GM18951 (cell line): ENCODE data around the gene SYT15.
"Not testable (repeated sequence)": the region's sequence is repeated elsewhere in the genome, so short reads cannot be mapped to it uniquely, and the experiment has no call there.

Experiments
- POLR2A ChIP-seq: IDR thresholded peaks from 4 replicates; pipeline ENCODE4 v1.6.1; 2011; ENCODE audit warnings: mild to moderate bottlenecking; ENCODE audit not compliant: insufficient read length, insufficient read depth; ENCODE audit errors: extremely low read depth
- in situ Hi-C: fragments of 300-500 bp; cut with MboI; formaldehyde crosslinking; loops from one replicate; pipeline ENCODE4 v1.12.0; 2022; ENCODE audit warnings: low sequenced_read_pairs, mixed read lengths, inconsistent platforms; ENCODE audit not compliant: unreplicated experiment

The SYT15 gene

DNA sequence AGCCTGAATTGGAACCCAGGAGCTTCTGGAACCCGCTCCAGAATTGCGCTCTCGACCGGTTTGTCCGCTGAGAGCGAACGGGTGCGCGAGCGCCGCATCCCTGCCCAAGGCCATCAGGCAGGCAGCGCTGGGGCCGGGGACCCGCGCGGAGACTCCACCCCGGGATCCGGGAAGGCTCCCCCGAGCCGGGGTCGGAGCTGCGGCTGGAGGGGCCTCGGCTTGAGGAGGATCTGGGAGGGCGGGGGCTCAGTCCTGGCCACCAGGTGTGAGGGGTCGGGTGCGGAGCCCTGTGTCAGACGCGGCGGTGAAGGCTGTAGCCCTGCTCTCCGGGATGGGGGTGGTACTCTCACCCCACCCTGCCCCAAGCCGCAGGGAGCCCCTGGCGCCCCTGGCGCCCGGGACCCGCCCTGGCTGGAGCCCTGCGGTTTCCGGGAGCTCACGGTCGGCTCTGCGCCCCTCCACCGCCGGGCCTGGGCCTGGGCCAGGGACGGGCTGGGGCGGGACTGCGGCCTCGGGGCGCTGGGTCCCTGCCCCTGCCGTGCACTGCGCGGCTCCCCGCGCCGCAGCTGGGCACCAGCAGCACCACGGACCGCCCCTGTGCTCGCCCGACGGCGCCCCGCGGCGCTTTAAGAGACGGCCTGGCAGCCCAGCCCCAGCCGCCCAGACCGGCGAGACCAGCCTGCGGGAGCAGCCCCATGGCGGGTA lies at the start of gene SYT15:
Gene SYT15, plus strand, starts transcription at position 655 of the 705 bp plus-strand sequence. Its CDS starts 41 bp downstream, at position 696.
- in situ Hi-C loops, result not testable (repeated sequence)

DNA sequence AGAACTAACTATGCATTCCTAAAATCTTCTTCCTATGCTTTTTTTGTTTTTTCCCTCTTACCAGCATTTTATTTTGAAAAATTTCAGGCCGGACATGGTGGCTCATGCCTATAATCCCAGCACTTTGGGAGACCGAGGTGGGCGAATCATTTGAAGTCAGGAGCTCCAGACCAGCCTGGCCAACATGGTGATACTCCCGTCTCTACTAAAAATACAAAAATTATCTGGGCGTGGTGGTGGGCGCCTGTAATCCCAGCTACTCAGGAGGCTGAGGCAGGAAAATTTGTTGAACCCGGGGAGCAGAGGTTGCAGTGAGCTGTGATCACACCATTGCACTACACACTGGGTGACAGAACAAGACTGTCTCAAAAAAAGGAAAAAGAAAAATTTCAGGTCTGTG lies 49.2 kb upstream of the SYT15 start:
- in situ Hi-C loops, result not testable (repeated sequence)

DNA sequence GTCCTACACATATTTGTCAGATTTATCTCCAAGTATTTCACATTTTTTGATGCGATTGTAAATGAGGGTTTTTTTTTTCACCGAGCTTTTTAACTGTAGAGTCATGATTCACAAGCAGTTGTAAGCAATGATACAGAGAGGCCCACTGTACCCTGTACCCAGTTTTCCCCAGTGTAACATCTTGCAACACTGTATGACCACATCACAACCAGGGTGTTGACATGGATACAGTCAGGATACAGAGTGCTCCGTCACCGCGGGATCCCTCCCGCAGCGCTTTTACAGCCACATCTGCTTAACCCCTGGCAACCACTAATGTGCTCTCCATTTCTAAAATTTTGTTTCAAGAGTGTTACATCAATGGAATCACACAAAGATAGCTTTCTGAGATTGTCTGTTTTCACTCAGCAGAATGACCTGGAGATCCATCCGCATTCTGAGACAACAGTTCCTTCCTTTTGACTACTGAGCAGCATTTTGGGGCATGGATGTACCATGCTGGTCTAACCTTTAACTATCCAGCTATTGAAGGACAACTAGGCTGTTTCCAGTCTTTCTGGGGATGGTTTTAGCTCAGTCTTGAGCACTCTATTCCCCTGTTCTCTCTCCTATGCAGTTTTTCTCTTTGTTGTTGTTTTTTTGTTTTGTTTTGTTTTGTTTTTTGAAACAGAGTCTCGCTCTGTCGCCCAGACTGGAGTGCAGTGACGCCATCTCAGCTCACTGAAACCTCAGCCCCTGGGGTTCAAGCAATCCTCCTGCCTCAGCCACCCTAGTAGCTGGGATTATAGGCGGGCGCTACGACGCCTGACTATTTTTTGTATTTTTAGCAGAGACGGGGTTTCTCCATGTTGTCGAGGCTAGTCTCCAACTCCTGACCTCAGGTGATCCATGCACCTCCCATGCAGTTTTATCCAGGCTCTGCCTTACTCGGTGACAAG lies 48.4 kb upstream of the SYT15 start:
- in situ Hi-C loops, result no loop called here
- no peak for TF ChIP-seq POLR2A

DNA sequence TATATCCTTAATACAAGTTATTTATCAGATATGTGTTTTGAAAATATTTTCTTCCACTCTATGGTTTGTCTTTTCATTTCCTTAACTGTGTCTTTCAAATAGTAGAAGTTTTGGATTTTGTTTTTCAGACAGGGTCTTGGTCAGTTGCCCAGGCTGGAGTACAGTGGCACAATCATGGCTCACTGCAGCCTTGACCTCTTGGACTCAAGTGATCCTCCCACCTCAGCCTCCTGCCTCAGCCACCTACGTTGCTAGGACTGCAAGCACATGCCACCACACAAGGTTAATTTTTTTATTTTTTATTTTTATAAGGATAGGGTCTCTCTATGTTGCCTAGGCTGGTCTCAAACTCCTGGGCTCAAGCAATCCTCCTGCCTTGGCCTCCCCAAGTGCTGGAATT lies 46.7 kb upstream of the SYT15 start:
- in situ Hi-C loops, result not testable (repeated sequence)

DNA sequence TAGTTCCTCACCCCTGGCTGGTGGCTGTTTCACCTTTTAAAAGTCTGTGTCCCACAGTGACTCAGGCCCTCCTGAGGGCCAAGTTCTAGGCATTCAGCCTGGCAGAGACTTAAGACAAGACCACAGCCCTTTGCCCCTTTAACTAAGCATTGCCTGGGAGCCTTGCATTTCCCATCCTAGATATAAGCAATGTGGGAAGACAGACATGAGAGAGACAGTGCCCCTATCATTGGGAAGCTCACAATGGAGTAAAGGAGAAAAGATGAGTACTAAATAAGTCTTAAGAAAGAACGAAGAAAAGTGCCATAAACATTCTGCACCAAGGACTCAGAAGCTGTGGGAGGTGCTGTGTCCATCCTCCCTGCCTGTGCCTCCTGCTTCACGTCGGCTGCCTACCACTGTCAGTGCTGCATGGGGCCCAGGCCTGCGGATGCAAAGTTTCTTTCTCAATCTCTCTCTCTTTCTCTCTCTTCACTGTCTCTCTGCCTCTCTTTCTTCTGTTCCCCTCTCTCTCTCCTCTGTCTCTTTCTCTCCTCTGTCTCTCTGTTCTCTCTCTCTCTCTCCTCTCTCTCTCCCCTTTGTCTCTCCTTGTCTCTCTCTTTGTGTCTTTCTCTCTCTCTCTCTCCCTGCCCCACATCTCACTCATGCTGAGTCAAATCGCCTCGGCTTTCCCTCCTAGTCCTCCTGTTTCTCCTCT lies 44.0 kb upstream of the SYT15 start:
- in situ Hi-C loops, result no loop called here
- no peak for TF ChIP-seq POLR2A

DNA sequence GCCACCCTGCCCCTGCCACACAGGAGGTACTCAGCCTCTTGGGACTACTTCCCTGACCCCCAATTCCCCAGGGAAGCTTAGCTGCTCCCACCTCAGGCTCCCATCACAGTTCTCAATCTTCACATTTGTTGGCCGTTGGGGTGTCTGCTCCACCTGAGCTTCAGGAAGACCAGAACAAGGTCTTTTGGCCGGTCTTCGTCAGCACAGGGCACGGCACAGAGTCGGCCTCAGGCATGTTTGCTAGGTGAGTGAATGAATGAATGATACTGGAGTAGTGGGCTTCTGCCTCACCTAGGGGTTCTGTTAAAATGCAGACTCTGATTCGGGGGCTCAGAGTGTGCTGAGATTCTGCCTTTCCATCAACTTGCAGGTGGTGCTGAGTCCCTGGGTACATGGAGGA lies 42.8 kb upstream of the SYT15 start:
- in situ Hi-C loops, result no loop called here
- no peak for TF ChIP-seq POLR2A

DNA sequence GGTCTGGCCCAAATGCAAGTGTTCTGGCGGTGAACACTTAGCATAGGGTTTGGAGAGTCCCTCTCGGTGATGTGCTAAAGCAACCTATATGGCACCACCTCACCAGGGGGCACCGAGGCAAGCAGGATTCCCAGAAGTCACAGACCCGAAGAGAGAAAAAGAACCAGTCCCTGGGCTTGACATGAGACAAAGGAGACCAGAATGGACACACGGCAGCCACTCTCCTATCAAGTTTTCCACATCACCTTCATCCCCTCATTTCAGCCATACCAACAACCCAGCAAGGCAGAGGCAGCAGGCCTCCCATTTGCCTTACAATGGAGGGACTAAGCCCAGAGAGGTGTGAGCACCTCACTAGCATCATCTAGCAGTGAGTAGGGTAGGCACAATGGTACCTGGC lies 42.1 kb upstream of the SYT15 start:
- in situ Hi-C loops, result no loop called here
- no peak for TF ChIP-seq POLR2A

DNA sequence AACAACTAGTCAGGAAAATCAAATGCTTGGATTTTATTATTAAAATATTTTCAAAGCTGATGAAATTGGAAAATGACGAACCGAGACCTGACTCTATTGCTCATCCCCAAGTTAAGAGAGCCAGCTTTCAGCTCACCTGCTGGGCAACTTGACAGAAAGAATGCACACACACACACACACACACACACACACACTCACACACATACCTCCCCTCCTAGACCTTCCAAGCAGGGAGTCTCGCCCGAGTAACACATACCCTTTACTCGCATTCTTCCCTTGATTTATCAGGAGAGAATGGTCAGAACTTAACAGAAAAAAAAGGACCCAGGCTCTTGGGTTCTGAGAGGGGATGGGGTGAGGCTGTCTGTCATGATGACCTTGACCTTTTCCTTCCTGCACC lies 41.6 kb upstream of the SYT15 start:
- in situ Hi-C loops, result no loop called here
- TF ChIP-seq POLR2A, result no peak

DNA sequence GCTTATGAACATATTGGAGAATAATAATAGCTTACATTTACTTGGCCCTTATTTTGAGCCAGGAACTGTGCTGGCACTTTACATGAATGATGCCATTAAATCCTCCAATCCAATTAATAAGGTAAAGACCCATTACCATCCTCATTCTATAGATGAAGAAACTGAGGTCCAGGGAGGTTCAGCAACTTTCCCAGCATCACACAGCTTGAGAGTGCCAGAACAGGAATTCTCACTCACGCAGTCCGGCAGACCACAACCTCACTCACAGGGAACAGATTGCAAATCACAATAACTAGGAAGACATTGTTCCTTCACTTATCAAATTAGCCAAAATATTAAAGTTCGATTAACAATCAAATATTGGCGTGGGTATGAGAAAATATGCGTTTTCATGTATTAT lies 40.8 kb upstream of the SYT15 start:
- no peak for TF ChIP-seq POLR2A
- in situ Hi-C loops, result no loop called here

DNA sequence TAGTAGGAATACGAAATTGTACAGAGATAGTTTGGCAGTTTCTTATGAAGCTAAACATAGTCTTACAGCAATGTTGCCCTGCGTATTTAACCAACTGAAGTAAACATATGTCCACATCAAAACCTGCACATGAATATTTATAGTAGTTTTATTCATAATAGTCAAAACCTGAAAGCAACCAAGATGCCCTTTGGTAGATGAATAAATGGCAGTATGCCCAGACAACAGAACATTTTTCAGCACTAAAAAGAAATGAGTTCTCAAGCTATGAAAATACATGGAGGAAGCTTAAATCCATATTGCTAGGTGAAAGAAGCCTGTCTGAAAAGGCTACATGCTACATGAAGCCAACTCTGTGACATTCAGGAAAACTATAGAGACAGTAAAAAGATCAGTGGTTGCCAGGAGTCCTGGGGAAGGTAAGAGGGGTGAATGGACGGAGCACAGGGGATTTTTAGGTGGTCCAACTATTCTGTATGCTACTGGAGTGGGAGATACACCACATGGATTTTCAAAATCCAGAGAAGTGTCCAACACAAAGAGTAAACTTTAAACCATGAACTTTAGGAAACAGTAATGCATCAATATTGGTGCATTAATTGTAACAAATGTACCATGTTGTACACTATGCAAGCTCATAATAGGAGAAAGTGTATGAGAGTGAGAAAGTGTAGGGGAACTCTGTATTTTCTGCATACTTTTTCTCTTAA lies 40.1 kb upstream of the SYT15 start:
- TF ChIP-seq POLR2A, result no peak
- in situ Hi-C loops, result no loop called here

DNA sequence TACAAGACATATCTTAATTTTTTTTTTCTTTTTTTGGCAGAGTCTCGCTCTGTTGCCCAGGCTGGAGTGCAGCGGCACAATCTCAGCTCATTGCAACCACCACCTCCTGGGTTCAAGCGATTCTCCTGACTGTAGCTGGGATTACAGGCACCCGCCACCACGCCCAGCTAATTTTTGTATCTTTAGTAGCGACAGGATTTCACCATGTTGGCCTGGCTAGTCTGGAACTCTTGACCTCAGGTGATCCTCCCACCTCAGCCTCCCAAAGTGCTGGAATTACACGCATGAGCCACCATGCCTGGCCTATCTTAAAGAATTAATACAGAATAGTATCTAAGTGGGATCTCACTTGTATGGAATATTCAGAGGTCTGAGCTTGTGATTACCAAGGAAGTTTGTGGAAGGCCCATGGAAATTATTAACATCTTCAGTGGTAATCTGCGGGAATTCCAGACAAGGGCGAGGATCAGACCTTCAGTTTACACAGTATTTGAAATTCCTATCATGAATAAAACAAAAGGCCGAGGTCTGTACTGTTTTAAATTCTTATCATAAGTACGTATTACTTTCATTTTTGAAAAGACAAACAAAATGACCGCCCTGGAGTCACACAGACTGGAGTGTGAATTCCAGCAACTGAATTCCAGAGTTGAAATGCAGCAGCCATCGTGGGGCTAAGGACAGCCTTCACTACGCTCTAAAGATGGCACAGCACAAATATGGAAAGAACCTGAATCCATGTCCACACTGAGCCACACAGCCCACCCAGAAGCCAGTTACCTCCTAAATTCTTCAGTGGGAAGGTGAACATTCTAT lies 39.1 kb upstream of the SYT15 start:
- in situ Hi-C loops, result loop anchor here (10.0 kb wide), 1 partner anchor 1335 kb away; no protein-coding TSS in a partner anchor
- no peak for TF ChIP-seq POLR2A

DNA sequence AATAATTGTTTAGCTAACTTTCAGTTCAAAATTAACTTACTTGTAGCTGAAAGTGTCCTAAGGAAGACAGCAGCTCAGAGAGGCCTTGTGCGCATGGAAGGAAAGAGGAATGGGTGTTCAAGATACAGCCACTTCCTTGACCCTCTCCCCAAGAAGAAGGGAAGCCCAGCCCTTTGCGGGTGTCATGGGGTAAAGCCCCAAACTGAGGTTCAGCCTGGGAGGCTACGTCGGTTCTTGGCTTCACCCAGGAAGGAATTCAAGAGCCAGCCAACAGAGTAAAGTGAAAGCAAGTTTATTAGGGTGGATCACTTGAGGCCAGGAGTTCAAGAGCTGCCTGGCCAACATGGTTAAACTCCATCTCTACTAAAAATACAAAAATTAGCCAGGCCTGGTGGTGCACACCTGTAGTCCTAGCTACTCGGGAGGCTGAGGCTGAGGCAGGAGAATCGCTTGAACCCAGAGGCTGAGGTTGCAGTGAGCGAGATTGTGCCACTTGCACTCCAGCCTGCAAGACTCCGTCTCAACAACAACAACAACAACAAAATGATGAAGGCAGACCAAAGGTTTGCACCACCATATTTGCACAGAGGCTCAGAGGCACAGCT lies 38.4 kb upstream of the SYT15 start:
- TF ChIP-seq POLR2A, result no peak
- in situ Hi-C loops, result loop anchor here (10.0 kb wide), 1 partner anchor 1334 kb away; no protein-coding TSS in a partner anchor
